NOMO-1 treated with dmso at 0.1 percent for 144 hours (cell line): Measurements from ENCODE around the gene VIP.

Source experiments
- DNase-seq: peaks from one replicate; lab custom pipeline; 2025; ENCODE audit not compliant: unreplicated experiment; lab: John Stamatoyannopoulos, UW

Gene VIP

GRCh38 chr6:152775428-152775827, 24.8 kb downstream of the VIP start:
- DNase-seq = no peak

DNA sequence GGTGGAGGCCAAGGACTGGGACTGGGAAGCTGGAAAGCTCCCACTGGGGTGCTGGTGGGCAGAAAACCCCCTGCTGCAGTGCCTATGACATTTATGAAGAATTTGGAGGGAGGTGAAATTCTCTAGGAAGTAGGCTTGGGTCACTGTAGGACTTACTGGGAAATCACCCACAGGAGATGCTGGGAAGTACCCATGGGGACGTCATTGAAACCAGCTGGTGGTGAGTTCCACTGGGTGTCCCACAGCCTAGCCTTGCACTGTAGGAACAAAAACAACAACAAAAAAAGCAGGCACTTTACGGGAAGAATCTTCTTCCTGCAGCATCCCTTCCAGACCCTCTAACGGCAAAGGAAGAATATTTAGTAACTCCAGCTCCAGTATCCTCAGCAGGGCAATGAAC, 26.2 kb downstream of the VIP start:
- no peak for DNase-seq

DNA sequence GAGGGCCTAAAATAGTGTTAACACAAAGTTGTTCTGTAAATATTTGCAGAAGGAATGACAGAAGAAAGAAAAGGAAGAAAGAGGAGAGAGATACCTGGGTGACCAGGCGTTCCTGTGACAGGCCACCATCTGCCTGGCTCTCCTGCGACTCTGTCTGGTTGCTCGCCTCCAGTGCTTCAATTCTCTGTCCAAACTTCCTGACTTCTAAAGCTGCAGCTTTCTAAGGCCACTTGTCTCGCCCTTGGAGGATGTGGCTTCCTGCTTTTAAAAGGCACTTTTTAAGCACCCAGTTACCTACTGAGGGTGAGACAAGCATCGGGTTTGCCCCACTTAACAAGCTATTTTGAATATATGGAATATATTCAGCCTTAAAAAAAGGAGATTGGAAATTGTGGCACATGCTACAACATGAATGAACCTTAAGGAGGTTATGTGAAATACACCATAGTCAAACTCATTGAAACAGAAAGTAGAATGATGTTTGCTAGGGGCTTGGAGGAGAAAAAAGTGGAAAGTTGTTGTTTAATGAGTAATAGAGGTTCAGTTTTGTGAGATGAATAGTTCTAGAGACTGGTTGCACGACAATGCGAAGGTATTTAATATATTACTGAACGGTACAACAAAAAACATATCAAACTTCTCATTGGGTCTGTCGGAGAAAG, 32.8 kb downstream of the VIP start:
- DNase-seq = no peak

DNA sequence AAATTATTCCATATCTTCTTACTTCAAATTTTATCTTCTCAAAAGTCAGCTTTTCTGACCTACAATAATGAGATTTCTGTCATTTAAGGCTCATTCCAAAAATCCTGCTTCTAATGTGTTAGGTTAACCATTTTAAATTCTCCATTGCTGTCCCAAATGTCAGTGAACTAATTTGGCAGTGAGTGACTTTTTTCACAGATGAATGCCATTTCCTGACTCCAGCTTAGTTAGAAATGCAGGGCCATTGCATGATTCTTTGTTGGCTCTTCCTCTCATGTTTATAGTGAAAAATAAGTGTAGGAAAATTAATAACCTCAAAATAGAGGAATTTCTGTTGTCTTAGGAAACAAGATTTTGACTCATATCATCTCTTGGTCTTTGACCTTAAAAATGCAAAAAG, 44.1 kb downstream of the VIP start:
- no peak for DNase-seq

- no peak for DNase-seq
Observed at GRCh38 chr6:152804150-152804549, 53.6 kb downstream of the VIP start.
